Dermis lymphatic vessel endothelial cell (primary cell): ENCODE results near the gene MRFAP1L1. TPM values are rescaled to one million over a fixed set of nuclear protein-coding genes. Genes with fewer than 3 reads are reported as not detected.

Experiments used
- total RNA-seq: library from RNA; depleted of rRNA; stranded (reverse); fragments of >200 nt; gene quantifications from 2 replicates; pipeline ENCODE4 v1.2.1, GENCODE V29; 2014

Gene MRFAP1L1
- 45.3 and 54.5 TPM in 2 replicates for total RNA-seq

GRCh38 chr4:6709230-6710114 is at the start of gene MRFAP1L1:
Gene MRFAP1L1, minus strand, starts transcription at chr4:6709865. Its CDS starts 236 bp downstream, at chr4:6709629.

GRCh38 chr4:6716018-6716911 is 6.6 kb upstream of the MRFAP1L1 start, which contains the start of gene BLOC1S4:
Gene BLOC1S4, plus strand, starts transcription at chr4:6716174. Its CDS starts 36 bp downstream, at chr4:6716210.

GRCh38 chr4:6693231-6694176 is 16.2 kb downstream of the MRFAP1L1 start, which contains the start of gene S100P:
Gene S100P, plus strand, starts transcription at chr4:6693878. Its CDS starts 55 bp downstream, at chr4:6693933.

Other genes starting within 250 kb of the MRFAP1L1 start
- 0.54 and 0.86 TPM in 2 replicates for gene PPP2R2C, start 237.3 kb downstream of the MRFAP1L1 start, total RNA-seq
- gene MAN2B2, start 134.7 kb downstream of the MRFAP1L1 start, total RNA-seq = 10.0 and 10.7 TPM in 2 replicates
- 103 and 113 TPM in 2 replicates for gene MRFAP1, start 69.2 kb downstream of the MRFAP1L1 start, total RNA-seq
- gene S100P, start 16.0 kb downstream of the MRFAP1L1 start, total RNA-seq = 0.54 TPM in 1 of 2 replicates, not detected in the other
- gene BLOC1S4, start 6.3 kb upstream of the MRFAP1L1 start, total RNA-seq = 10.0 and 10.3 TPM in 2 replicates
- gene KIAA0232, start 72.9 kb upstream of the MRFAP1L1 start, total RNA-seq = 15.5 and 18.8 TPM in 2 replicates
- 17.2 and 24.3 TPM in 2 replicates for gene TBC1D14, start 200.0 kb upstream of the MRFAP1L1 start, total RNA-seq